NCI-H69 (cell line): ENCODE results near the gene PPIA.
"Not testable (repeated sequence)": the region's sequence is repeated elsewhere in the genome, so short reads cannot be mapped to it uniquely, and the experiment has no call there.

ENCODE experiments used
- DNase-seq: peaks from one replicate; lab custom pipeline; 2025; lab: John Stamatoyannopoulos, UW

The PPIA gene

GRCh38 chr7:44827567-44827966 is 31.1 kb downstream of the PPIA start:
- DNase-seq: no peak

DNA sequence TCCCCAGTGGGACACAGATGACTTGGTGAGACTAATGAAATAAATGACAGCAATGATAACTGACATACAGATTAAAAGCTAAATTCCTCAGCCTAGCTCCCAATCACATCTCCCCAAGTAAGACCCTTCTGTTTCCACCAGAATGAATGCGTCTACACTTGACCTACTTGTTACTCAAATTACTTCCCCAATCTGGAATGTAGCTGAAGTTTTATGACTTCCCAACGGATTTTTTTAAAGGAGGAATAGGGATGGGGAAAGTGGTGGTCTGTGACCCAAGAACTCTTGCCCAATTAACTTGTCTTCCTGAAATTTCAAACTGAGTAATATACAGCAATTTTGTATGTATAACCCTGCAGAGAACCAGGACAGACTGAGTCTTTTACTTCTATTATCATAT is 42.3 kb downstream of the PPIA start:
- DNase-seq: no peak

DNA sequence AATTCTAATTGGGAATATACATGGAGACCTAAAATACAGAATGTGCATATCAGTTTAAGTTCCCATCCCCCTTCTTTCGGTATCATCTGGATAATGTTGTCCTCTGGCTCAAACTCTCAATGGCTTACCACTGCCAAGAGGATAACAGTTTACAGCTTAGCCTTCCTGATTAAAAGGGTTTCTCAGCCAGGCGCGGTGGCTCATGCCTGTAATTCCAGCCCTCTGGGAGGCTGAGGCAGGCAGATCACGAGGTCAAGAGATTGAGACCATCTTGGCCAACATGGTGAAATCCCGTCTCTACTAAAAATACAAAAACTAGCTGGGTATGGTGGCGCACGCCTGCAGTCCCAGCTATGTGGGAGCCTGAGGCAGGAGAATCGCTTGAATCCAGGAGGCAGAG is 46.2 kb downstream of the PPIA start:
- not testable (repeated sequence) for DNase-seq

DNA sequence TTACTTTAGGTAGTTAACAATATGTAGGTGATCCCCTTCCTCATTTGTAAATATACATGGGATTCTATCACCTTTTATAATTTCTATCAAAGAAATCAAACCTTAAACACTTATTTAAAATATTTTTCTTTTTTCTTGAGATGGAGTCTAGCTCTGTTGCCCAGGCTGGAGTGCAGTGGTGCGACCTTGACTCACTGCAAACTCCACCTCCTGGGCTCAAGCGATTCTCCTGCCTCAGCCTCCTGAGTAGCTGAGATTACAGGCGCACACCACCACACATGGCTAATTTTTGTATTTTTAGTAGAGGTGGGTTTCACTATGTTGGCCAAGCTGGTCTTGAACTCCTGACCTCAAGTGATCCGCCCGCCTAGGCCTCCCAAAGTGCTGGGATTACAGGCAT is 47.0 kb downstream of the PPIA start:
- not testable (repeated sequence) for DNase-seq

DNA sequence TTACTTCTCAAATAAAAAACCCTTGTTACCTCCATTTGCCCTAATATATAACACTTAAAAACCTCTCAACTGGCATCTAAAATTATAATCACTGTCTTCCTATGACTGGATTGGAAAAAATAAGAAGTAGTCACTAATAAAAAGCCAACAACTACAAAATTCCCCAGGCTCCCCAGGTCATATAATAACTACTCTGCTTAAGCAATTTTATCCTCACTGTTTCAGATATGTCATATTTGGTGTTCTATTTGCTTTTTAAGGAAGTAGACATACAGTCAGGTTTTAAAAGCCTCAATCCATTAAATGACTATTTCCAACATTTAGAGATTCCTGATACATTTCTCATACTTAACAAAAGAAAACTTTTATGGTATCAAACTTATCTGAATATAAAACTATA is 49.0 kb downstream of the PPIA start:
- DNase-seq: no peak

- DNase-seq: peak; percentile 18
Observed at GRCh38 chr7:44846390-44846789, 49.9 kb downstream of the PPIA start.

- DNase-seq: peak; percentile 33
Observed at GRCh38 chr7:44846816-44847508, 50.5 kb downstream of the PPIA start.

DNA sequence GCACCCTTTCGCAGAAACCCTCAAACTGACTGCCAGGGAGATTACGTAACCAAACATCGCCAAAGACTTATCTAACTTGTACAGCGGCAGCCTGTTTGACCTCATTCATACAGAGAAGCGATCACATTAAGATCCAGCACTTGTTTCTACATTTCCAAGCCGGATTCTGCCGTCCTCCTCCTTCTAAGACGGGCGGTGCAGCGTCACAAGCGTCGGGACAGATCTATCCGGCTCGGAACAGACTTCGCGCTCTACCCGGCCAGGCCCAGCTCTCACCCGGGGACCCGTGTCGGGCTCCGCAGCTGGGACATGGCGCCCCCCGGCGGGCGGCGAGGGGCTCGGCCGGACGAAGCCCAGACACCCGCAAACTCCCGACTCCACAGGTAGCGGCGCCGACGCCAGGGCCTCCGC is 51.0 kb downstream of the PPIA start:
- peak; percentile 97 for DNase-seq

DNA sequence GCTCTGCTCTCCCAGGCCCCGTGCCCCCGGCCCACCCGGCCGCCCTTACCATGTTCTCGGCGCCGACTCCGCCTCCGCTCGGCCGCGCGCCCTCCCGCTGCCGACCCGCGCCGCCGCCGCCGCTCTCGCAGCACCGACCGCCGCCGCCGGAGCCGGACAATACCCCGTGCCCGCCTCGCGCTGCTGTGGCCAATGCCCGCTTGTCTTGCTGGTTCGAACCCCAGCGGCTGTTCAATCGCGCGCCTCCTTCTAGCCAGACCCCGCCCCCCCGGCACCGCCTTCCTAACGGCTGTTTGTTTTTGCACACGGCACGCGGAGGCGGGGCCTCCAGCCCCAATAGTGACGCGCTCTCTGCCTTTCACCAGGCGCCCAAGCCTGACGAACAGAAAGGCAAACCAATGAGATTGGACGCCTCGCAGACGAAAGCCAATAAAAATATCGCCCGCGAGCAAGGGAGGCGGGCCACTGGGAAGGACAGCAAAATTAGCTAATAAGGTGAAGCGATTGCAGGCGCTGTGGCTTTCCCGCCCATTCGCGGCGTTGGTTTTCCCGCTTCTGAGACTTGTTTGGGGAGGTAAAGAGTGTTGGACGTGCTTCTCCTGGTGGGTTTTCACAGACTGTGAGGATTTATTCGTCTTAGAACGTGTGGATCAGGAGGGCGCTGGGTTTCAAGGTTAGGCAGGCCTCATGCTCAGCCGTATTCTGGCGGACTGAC is 51.6 kb downstream of the PPIA start, which contains the start of gene H2AZ2:
Gene H2AZ2 (minus strand): TSS at position 168 of the 715 bp plus-strand sequence. CDS start 116 bp downstream, at position 52.
- DNase-seq: peak; percentile 100

DNA sequence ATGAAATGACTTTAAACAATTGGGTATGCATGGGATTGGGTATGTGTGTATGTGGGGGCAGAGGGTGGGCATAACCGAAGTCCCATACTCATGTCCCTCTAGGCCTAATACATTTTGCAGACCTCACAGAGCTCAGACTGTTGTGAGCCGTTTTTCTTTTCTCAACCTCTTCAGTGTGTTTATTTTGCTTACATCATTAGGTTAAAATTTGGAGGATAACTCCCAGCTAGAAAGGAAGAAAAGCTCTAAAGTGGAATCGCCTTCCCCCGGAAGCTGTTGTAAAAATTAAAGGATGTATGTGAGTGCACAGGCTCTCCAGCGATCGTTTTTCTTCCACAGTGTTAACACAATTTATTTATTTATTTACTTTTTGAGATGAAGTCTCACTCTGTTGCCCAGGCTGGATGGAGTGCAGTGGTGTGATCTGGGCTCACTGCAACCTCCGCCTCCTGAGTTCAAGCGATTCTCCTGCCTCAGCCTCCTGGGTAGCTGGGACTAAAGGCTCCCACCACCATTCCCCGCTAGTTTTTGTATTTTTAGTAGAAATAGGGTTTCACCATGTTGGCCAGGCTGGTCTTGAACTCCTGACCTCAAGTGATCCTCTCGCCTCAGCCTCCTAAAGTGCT is 52.9 kb downstream of the PPIA start:
- DNase-seq: peak; percentile 39

DNA sequence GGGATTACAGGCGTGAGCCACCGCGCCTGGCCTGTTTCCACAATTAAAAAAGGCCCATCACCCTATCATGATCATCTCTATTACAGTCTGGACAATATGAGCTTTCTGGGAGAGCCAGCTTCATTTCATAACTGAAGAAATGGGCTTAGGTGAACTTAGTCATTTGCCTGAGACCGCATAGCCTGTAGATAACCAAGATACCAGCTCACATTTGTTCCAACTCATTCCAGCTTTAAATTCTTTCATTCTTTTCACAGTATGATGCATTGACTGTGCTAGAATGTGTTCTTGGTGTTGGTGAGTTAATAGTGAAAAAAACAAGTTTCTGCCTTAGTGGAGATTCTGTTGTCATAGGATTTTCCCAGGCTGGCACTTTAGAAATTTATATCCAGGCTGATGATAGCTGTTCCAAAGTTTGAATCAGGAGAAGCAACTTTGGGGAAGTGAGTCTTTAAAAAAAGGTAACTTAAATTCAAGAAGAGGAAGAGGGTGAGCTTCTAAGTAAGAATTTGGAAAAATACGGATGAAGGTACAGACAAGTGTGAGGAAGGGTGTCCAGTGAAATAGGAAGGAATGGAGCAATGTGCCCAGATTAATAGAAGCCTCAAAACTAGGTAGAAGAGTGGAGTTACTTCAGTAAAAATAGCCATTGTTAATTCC is 53.5 kb downstream of the PPIA start:
- DNase-seq: no peak

DNA sequence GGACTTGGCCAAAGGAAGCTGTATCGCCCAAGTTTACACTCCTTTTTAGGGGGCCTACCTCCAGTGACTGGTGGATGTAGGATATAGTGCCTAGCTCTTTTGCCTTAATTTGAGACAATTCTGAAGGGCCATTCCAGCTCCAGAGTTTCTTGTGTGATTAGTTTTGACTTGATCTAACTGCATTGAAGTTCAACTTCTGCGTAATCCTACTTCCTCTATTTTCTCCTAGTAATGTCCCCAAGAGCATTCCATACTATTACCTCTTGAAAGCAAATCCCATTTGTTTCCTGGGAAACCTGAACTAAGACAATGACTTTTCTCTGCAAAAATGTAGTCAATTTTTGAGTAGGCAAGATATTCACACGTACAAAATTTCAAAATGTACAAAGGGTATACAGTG is 56.1 kb downstream of the PPIA start:
- DNase-seq: no peak
